GM19035 (cell line): Measurements from ENCODE around the gene NAMPT.
A peak's percentile ranks its signal among the peaks of the same experiment; 100 is the strongest.
"Not testable (repeated sequence)": the region's sequence is repeated elsewhere in the genome, so short reads cannot be mapped to it uniquely, and the experiment has no call there.

Experiments
- ATAC-seq: cut with Tn5 transposase; IDR thresholded peaks from one replicate; pipeline ENCODE4 v1.9.1; 2021; ENCODE audit not compliant: unreplicated experiment

Gene NAMPT

GRCh38 chr7:106305732-106306131 lies 20.9 kb upstream of the NAMPT start:
- ATAC-seq: no peak

- no peak for ATAC-seq
Observed at GRCh38 chr7:106304568-106304967, 19.8 kb upstream of the NAMPT start.

- ATAC-seq: not testable (repeated sequence)
Observed at GRCh38 chr7:106298631-106299030, 13.8 kb upstream of the NAMPT start.

- not testable (repeated sequence) for ATAC-seq
Observed at GRCh38 chr7:106298155-106298554, 13.4 kb upstream of the NAMPT start.

GRCh38 chr7:106294334-106294733 lies 9.6 kb upstream of the NAMPT start:
- no peak for ATAC-seq

- no peak for ATAC-seq
Observed at GRCh38 chr7:106291247-106291646, 6.5 kb upstream of the NAMPT start.

GRCh38 chr7:106290319-106290718 lies 5.5 kb upstream of the NAMPT start:
- no peak for ATAC-seq

GRCh38 chr7:106289848-106290247 lies 5.1 kb upstream of the NAMPT start:
- ATAC-seq: no peak

- ATAC-seq: no peak
Observed at GRCh38 chr7:106288263-106288662, 3.5 kb upstream of the NAMPT start.

- no peak for ATAC-seq
Observed at GRCh38 chr7:106287786-106288185, 3.0 kb upstream of the NAMPT start.

- peak; percentile 38 for ATAC-seq
Observed at GRCh38 chr7:106285855-106286492, 1.2 kb upstream of the NAMPT start.

- ATAC-seq: peak; percentile 77
Observed at GRCh38 chr7:106285051-106285854, 470 bp upstream of the NAMPT start.

GRCh38 chr7:106283831-106284713 lies 711 bp downstream of the NAMPT start:
- peak; percentile 16 for ATAC-seq

GRCh38 chr7:106283501-106283830 lies 1.3 kb downstream of the NAMPT start:
- ATAC-seq: no peak

- ATAC-seq: no peak
Observed at GRCh38 chr7:106282852-106283251, 1.9 kb downstream of the NAMPT start.

GRCh38 chr7:106282390-106282789 lies 2.4 kb downstream of the NAMPT start:
- ATAC-seq: no peak

- ATAC-seq: no peak
Observed at GRCh38 chr7:106281585-106282318, 3.0 kb downstream of the NAMPT start.

- ATAC-seq: no peak
Observed at GRCh38 chr7:106281127-106281526, 3.7 kb downstream of the NAMPT start.

- ATAC-seq: no peak
Observed at GRCh38 chr7:106279425-106280197, 5.2 kb downstream of the NAMPT start.

GRCh38 chr7:106278695-106279094 lies 6.1 kb downstream of the NAMPT start:
- no peak for ATAC-seq
